GM12878 (cell line): ENCODE data around the gene TAF10. TPM values are rescaled to one million over a fixed set of nuclear protein-coding genes. Genes with fewer than 3 reads are reported as not detected.

Experiments used
- ATAC-seq: fragments of 200-7000 bp; cut with Tn5 transposase; 3 replicates; pipeline ENCODE4 v1.9.1; 2020; ENCODE audit warnings: mild to moderate bottlenecking, moderate library complexity
- BruUV-seq: library from RNA; stranded (reverse); fragments of 400-500 nt; replicated peaks from 2 replicates; lab custom pipeline; 2021; lab: Mats Ljungman, UMichigan
- CTCF ChIA-PET: fragments of 300-600 bp; sonication (Branson Sonifier 250); formaldehyde crosslinking; extraction: SDS; loops from one replicate; lab custom pipeline; 2021; ENCODE audit warnings: inconsistent platforms; lab: Yijun Ruan, JAX
- POLR2A ChIA-PET: fragments of 350-600 bp; formaldehyde crosslinking; extraction: SDS; loops from one replicate; lab custom pipeline; 2021; ENCODE audit warnings: inconsistent platforms; lab: Charles Lee
- RAD21 ChIA-PET: fragments of 300-600 bp; sonication (Branson Sonifier 250); formaldehyde crosslinking; loops from one replicate; lab custom pipeline; 2023; ENCODE audit warnings: antibody characterized with exemption; ENCODE audit not compliant: unreplicated experiment; lab: Charles Lee
- SMC1A ChIA-PET: fragments of 300-600 bp; sonication (Branson Sonifier 250); formaldehyde crosslinking; loops from one replicate; lab custom pipeline; 2023; ENCODE audit not compliant: unreplicated experiment, uncharacterized antibody; lab: Charles Lee
- DNase-seq: peaks from one replicate; pipeline ENCODE4 v3.0.0-alpha.2; 2011; ENCODE audit warnings: low read depth, low spot score
- FAIRE-seq: peaks from 3 replicates; lab custom pipeline; 2011; peaks lifted over from hg19 to GRCh38; lab: Jason Lieb, UNC
- H2AFZ ChIP-seq: 2 replicates; pipeline ENCODE4 v1.6.0; 2011; ENCODE audit warnings: low read depth, low read length, control low read depth; ENCODE audit not compliant: control insufficient read depth
- H3K27ac ChIP-seq: 2 replicates; pipeline ENCODE4 v1.5.1; 2011; ENCODE audit warnings: control low read depth; ENCODE audit not compliant: control insufficient read depth, insufficient read depth
- H3K27me3 ChIP-seq, 2 experiments: replicated peaks in 1 of 2; 2 replicates each; pipeline versions ENCODE4 v1.6.0 to v1.6.1; 2011; ENCODE audit warnings: low read length in 1 of 2; ENCODE audit not compliant: control insufficient read depth in 2 of 2, insufficient read depth in 2 of 2
- H3K36me3 ChIP-seq, 2 experiments: 2 replicates each; pipeline ENCODE4 v1.5.1; 2011; ENCODE audit warnings: low read length in 1 of 2; ENCODE audit not compliant: control insufficient read depth in 2 of 2, insufficient read depth in 2 of 2
- H3K4me1 ChIP-seq: 2 replicates; pipeline ENCODE4 v1.6.1; 2011; ENCODE audit warnings: mild to moderate bottlenecking, low read length, moderate library complexity, mixed read lengths; ENCODE audit not compliant: control insufficient read depth, insufficient read depth
- H3K4me2 ChIP-seq: 2 replicates; pipeline ENCODE4 v1.6.0; 2011; ENCODE audit warnings: control low read depth; ENCODE audit not compliant: control insufficient read depth, insufficient read depth
- H3K4me3 ChIP-seq: fragments of 200-600 bp; sonication (generic); 2 replicates; pipeline ENCODE4 v1.5.1; 2016
- H3K79me2 ChIP-seq: 2 replicates; pipeline ENCODE4 v1.6.0; 2011; ENCODE audit warnings: low read length; ENCODE audit not compliant: control insufficient read depth, insufficient read depth
- H3K9ac ChIP-seq: 2 replicates; pipeline ENCODE4 v1.8.0; 2011; ENCODE audit warnings: low read length, control low read depth, mixed read lengths; ENCODE audit not compliant: control insufficient read depth, insufficient read depth
- H3K9me3 ChIP-seq: replicated peaks from 3 replicates; pipeline ENCODE4 v1.5.1; 2011; ENCODE audit warnings: mild to moderate bottlenecking, low read length; ENCODE audit not compliant: control insufficient read depth, insufficient read depth
- H4K20me1 ChIP-seq: 2 replicates; pipeline ENCODE4 v1.6.0; 2011; ENCODE audit not compliant: control insufficient read depth, insufficient read depth
- CBX3 ChIP-seq: fragments of 200-600 bp; sonication (generic); IDR thresholded peaks from 2 replicates; pipeline ENCODE4 v1.6.1; 2016; ENCODE audit warnings: low read depth, borderline replicate concordance
- DPF2 ChIP-seq: fragments of 450-650 bp; IDR thresholded peaks from 2 replicates; pipeline ENCODE4 v1.6.1; 2017; ENCODE audit warnings: mild to moderate bottlenecking
- FOXM1 ChIP-seq: IDR thresholded peaks from 2 replicates; pipeline ENCODE4 v1.6.1; 2012; ENCODE audit warnings: low read depth, mild to moderate bottlenecking, inconsistent platforms, low read length, moderate library complexity
- IKZF2 ChIP-seq, 2 experiments: fragments of 450-650 bp; IDR thresholded peaks; 2 replicates each; pipeline ENCODE4 v1.6.1; 2017; ENCODE audit warnings: mild to moderate bottlenecking in 2 of 2, moderate library complexity in 2 of 2
- IRF4 ChIP-seq: IDR thresholded peaks from 2 replicates; pipeline ENCODE4 v1.6.1; 2011; ENCODE audit warnings: low read depth, low read length
- MEF2B ChIP-seq: fragments of 450-650 bp; IDR thresholded peaks from 2 replicates; pipeline ENCODE4 v1.6.1; 2018; ENCODE audit warnings: mild to moderate bottlenecking, moderate library complexity; ENCODE audit not compliant: partially characterized antibody, poor library complexity, severe bottlenecking
- POLR2A ChIP-seq: IDR thresholded peaks from 2 replicates; pipeline ENCODE4 v1.6.1; 2011; ENCODE audit warnings: low read depth, mild to moderate bottlenecking, low read length
- SMARCA5 ChIP-seq: fragments of 450-650 bp; IDR thresholded peaks from 2 replicates; pipeline ENCODE4 v1.6.1; 2017; ENCODE audit warnings: mild to moderate bottlenecking
- SPI1 ChIP-seq: IDR thresholded peaks from 2 replicates; pipeline ENCODE4 v1.6.1; 2011; ENCODE audit warnings: low read depth, mild to moderate bottlenecking, low read length, moderate library complexity, borderline replicate concordance; ENCODE audit not compliant: insufficient read depth
- SREBF2 ChIP-seq: IDR thresholded peaks from 2 replicates; pipeline ENCODE4 v1.6.1; 2012; ENCODE audit warnings: mild to moderate bottlenecking, low read length
- TCF12 ChIP-seq: IDR thresholded peaks from 2 replicates; pipeline ENCODE4 v1.6.1; 2011; ENCODE audit warnings: low read depth, mild to moderate bottlenecking, low read length
- WGBS: methylation state at CpG from one replicate; pipeline ENCODE4 v1.1.6; 2016; ENCODE audit warnings: low lambda C conversion rate; ENCODE audit not compliant: insufficient replicate concordance, insufficient coverage; ENCODE audit errors: missing lambda C conversion rate; 5-methylcytosine and 5-hydroxymethylcytosine counted together
- in situ Hi-C: fragments of 300-500 bp; cut with MboI; formaldehyde crosslinking; loops from 9 replicates; pipeline ENCODE4 v1.14.3; 2018; ENCODE audit warnings: mixed read lengths
- intact Hi-C: fragments of 100-400 bp; cut with micrococcal nuclease; formaldehyde crosslinking; loops from one replicate; pipeline ENCODE4 v1.14.2; 2022; ENCODE audit not compliant: unreplicated experiment
- polyA plus RNA-seq, 11 experiments: library from polyadenylated mRNA; depleted of rRNA in 4 of 11; unstranded in 6 of 11; stranded (reverse) in 5 of 11; fragments of >200 nt; fragmentation: Nextera tagmentation in 4 of 11; fragmentation: Illumina TruSeq in 1 of 11; extraction: Ambion mirVana in 4 of 11; extraction: Trizol in 1 of 11; gene quantifications; 1 replicate in 1 of 11; 2 replicates in 10 of 11; pipeline versions ENCODE4 v1.2.1 to v1.2.3, GENCODE V29; 2011 to 2016; ENCODE audit warnings: inconsistent platforms in 2 of 11, missing spikeins in 2 of 11, low read depth in 1 of 11
- total RNA-seq, 4 experiments: library from RNA; depleted of rRNA in 3 of 4; stranded (reverse); fragments of >200 nt in 3 of 4; fragmentation: Illumina TruSeq in 1 of 4; extraction: Trizol in 1 of 4; gene quantifications; 2 replicates each; pipeline versions ENCODE4 v1.2.1 to v1.2.3, GENCODE V29; 2013 to 2021
- TF ChIP-seq, protein P1 (sequence below): fragments of 450-650 bp; IDR thresholded peaks from 2 replicates; pipeline ENCODE4 v1.6.1; 2016; ENCODE audit warnings: mild to moderate bottlenecking
- TF ChIP-seq, protein P2 (sequence below): IDR thresholded peaks from 2 replicates; pipeline ENCODE4 v1.6.1; 2012; ENCODE audit warnings: low read length, inconsistent platforms

TAF10 gene
- total and polyA plus RNA-seq, 10 of the 15 experiments (the other 5 are each of a cell fraction or from before 2014, with no cell fraction given) = 26.7 to 251 (median 149) TPM

- Histone ChIP-seq H3K4me3 (no peak overlapping the region), H2AFZ (no peak overlapping the region), H3K79me2 (no peaks in the 10 kb centered on the region), H3K27me3 (no peaks in the 10 kb centered on the region), H3K9ac (no peak overlapping the region), H3K36me3 (no peaks in the 10 kb centered on the region), H3K9me3 (no peaks in the 10 kb centered on the region), H4K20me1 (no peaks in the 10 kb centered on the region), H3K27ac (no peak overlapping the region), H3K4me1 (peaks cover 9% of the 10 kb centered on the region), H3K4me2 (no peak overlapping the region)
- ChIA-PET RAD21 (interaction anchor here (0.9 kb wide), 1 partner anchor 56 kb away, joined by 3 read pairs; no protein-coding TSS in a partner anchor), CTCF (interaction anchor here (0.9 to 1.0 kb wide), 2 partner anchors 13 to 52 kb away, joined by 3 read pairs; no protein-coding TSS in a partner anchor), POLR2A (interaction anchor here (1.0 to 9.1 kb wide), 2 partner anchors 16 to 144 kb away, joined by 3 to 85 read pairs; partner anchors contain the start of genes TAF10 and TIMM10B), SMC1A (no interaction called here)
- ATAC-seq (no peak), FAIRE-seq (no peak), DNase-seq (no peak)
- intact Hi-C loops = no loop called here
- TF ChIP-seq SREBF2 = no peak
- TF ChIP-seq TCF12 = no peak
- TF ChIP-seq CBX3 = no peak
- TF ChIP-seq SMARCA5 = no peak
- TF ChIP-seq MEF2B = no peak
- no peak for TF ChIP-seq DPF2
- TF ChIP-seq SPI1 = no peak
- TF ChIP-seq POLR2A = no peak
- TF ChIP-seq IKZF2 (IDR thresholded peaks at IDR 0.05) = no peak
- no peak for TF ChIP-seq FOXM1
- TF ChIP-seq, protein P1, sequence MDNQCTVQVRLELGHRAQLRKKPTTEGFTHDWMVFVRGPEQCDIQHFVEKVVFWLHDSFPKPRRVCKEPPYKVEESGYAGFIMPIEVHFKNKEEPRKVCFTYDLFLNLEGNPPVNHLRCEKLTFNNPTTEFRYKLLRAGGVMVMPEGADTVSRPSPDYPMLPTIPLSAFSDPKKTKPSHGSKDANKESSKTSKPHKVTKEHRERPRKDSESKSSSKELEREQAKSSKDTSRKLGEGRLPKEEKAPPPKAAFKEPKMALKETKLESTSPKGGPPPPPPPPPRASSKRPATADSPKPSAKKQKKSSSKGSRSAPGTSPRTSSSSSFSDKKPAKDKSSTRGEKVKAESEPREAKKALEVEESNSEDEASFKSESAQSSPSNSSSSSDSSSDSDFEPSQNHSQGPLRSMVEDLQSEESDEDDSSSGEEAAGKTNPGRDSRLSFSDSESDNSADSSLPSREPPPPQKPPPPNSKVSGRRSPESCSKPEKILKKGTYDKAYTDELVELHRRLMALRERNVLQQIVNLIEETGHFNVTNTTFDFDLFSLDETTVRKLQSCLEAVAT = no peak
- no peak for TF ChIP-seq IRF4
- TF ChIP-seq, protein P2, sequence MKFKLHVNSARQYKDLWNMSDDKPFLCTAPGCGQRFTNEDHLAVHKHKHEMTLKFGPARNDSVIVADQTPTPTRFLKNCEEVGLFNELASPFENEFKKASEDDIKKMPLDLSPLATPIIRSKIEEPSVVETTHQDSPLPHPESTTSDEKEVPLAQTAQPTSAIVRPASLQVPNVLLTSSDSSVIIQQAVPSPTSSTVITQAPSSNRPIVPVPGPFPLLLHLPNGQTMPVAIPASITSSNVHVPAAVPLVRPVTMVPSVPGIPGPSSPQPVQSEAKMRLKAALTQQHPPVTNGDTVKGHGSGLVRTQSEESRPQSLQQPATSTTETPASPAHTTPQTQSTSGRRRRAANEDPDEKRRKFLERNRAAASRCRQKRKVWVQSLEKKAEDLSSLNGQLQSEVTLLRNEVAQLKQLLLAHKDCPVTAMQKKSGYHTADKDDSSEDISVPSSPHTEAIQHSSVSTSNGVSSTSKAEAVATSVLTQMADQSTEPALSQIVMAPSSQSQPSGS = no peak
- no TSS peak for BruUV-seq
- in situ Hi-C loops = no loop called here
- 53% methylated on average over 12 of the region's 12 CpGs for WGBS
These were observed 13.3 kb upstream of the TAF10 start for GRCh38 chr11:6625156-6625831.
